ENCODE results near the gene C1orf167.

GRCh38 chr1:11764519-11764918 is 2.5 kb downstream of the C1orf167 start:
- TF ChIP-seq CTCF (IDR thresholded peaks at IDR 0.05; ENCODE audit: low read depth, low read length, missing input control) (no peak), JUND (IDR thresholded peaks at IDR 0.05) (no peak), GABPA (IDR thresholded peaks at IDR 0.05 in 1 of 2, conservative IDR thresholded peaks at IDR 0.05 in 1 of 2) (no peak), FOXA1 (IDR thresholded peaks at IDR 0.05) (no peak), SP1 (IDR thresholded peaks at IDR 0.05) (no peak)
- TF ChIP-seq, protein P1, sequence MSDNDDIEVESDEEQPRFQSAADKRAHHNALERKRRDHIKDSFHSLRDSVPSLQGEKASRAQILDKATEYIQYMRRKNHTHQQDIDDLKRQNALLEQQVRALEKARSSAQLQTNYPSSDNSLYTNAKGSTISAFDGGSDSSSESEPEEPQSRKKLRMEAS (IDR thresholded peaks at IDR 0.05) = no peak
- TF ChIP-seq, protein P2, sequence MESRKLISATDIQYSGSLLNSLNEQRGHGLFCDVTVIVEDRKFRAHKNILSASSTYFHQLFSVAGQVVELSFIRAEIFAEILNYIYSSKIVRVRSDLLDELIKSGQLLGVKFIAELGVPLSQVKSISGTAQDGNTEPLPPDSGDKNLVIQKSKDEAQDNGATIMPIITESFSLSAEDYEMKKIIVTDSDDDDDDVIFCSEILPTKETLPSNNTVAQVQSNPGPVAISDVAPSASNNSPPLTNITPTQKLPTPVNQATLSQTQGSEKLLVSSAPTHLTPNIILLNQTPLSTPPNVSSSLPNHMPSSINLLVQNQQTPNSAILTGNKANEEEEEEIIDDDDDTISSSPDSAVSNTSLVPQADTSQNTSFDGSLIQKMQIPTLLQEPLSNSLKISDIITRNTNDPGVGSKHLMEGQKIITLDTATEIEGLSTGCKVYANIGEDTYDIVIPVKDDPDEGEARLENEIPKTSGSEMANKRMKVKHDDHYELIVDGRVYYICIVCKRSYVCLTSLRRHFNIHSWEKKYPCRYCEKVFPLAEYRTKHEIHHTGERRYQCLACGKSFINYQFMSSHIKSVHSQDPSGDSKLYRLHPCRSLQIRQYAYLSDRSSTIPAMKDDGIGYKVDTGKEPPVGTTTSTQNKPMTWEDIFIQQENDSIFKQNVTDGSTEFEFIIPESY (IDR thresholded peaks at IDR 0.05) = no peak
